Astrocyte (in vitro differentiated cells and primary cell): ENCODE measurements around the gene SMTNL2. TPM values are rescaled to one million over a fixed set of nuclear protein-coding genes. Genes with fewer than 3 reads are reported as not detected.

Experiments
- DNase-seq: peaks from one replicate; pipeline ENCODE4 v3.0.0-alpha.2; 2010; ENCODE audit warnings: low read depth
- FAIRE-seq: peaks from 2 replicates; lab custom pipeline; 2011; peaks lifted over from hg19 to GRCh38; lab: Jason Lieb, UNC
- H2AFZ ChIP-seq: 2 replicates; pipeline ENCODE4 v1.6.0; 2012; ENCODE audit warnings: low read depth, low read length, inconsistent platforms
- H3K27ac ChIP-seq: 2 replicates; pipeline ENCODE4 v1.5.1; 2011; ENCODE audit warnings: low read depth, low read length, inconsistent platforms
- H3K27me3 ChIP-seq: 2 replicates; pipeline ENCODE4 v1.6.0; 2011; ENCODE audit warnings: low read length, inconsistent platforms; ENCODE audit not compliant: insufficient read depth
- H3K36me3 ChIP-seq: 2 replicates; pipeline ENCODE4 v1.5.1; 2011; ENCODE audit warnings: low read length, inconsistent platforms; ENCODE audit not compliant: insufficient read depth
- H3K4me1 ChIP-seq: 2 replicates; pipeline ENCODE4 v1.5.1; 2011; ENCODE audit warnings: low read length, inconsistent platforms; ENCODE audit not compliant: insufficient read depth
- H3K4me2 ChIP-seq: 2 replicates; pipeline ENCODE4 v1.6.0; 2012; ENCODE audit warnings: low read length, inconsistent platforms
- H3K4me3 ChIP-seq: 2 replicates; pipeline ENCODE4 v1.5.1; 2011; ENCODE audit warnings: low read depth, mild to moderate bottlenecking, low read length, inconsistent platforms; ENCODE audit not compliant: insufficient read depth
- H3K79me2 ChIP-seq: 2 replicates; pipeline ENCODE4 v1.6.0; 2012; ENCODE audit warnings: mild to moderate bottlenecking, low read length, inconsistent platforms; ENCODE audit not compliant: insufficient read depth
- H3K9ac ChIP-seq: 2 replicates; pipeline ENCODE4 v1.6.0; 2012; ENCODE audit warnings: mild to moderate bottlenecking, low read length, inconsistent platforms
- H3K9me3 ChIP-seq: 2 replicates; pipeline ENCODE4 v1.5.1; 2012; ENCODE audit warnings: low read depth, mild to moderate bottlenecking, low read length, inconsistent platforms; ENCODE audit not compliant: insufficient read depth
- H4K20me1 ChIP-seq: 2 replicates; pipeline ENCODE4 v1.6.0; 2012; ENCODE audit warnings: low read length, inconsistent platforms; ENCODE audit not compliant: insufficient read depth
- H3K27ac Mint-ChIP-seq: one replicate; pipeline ENCODE4 v1.8.0; 2021; ENCODE audit warnings: mild to moderate bottlenecking, mixed read lengths; ENCODE audit not compliant: unreplicated experiment
- H3K27me3 Mint-ChIP-seq: one replicate; pipeline ENCODE4 v1.8.0; 2021; ENCODE audit warnings: low read depth, mixed read lengths; ENCODE audit not compliant: unreplicated experiment
- H3K36me3 Mint-ChIP-seq: one replicate; pipeline ENCODE4 v1.8.0; 2021; ENCODE audit warnings: low read depth, mixed read lengths; ENCODE audit not compliant: unreplicated experiment
- H3K4me1 Mint-ChIP-seq: one replicate; pipeline ENCODE4 v1.8.0; 2021; ENCODE audit warnings: low read depth, mixed read lengths; ENCODE audit not compliant: unreplicated experiment
- H3K4me3 Mint-ChIP-seq: one replicate; pipeline ENCODE4 v1.8.0; 2021; ENCODE audit warnings: mild to moderate bottlenecking, moderate library complexity, mixed read lengths; ENCODE audit not compliant: unreplicated experiment
- H3K9me3 Mint-ChIP-seq: one replicate; pipeline ENCODE4 v1.8.0; 2021; ENCODE audit warnings: mild to moderate bottlenecking, mixed read lengths; ENCODE audit not compliant: unreplicated experiment
- EZH2 ChIP-seq: IDR thresholded peaks from 2 replicates; pipeline ENCODE4 v1.6.1; 2012; ENCODE audit warnings: mild to moderate bottlenecking, low read length, inconsistent platforms; ENCODE audit not compliant: insufficient read depth
- total RNA-seq: library from RNA; stranded (reverse); gene quantifications from 2 replicates; pipeline ENCODE4 v1.2.1, GENCODE V29; 2021
- TF ChIP-seq, protein P1 (sequence below): IDR thresholded peaks from 2 replicates; pipeline ENCODE4 v1.5.1; 2011; ENCODE audit warnings: low read depth, mild to moderate bottlenecking, inconsistent platforms, low read length, moderate library complexity; ENCODE audit not compliant: insufficient read depth

SMTNL2 gene
- total RNA-seq, 1 donor from 2014 or later, result 0.18 TPM

DNA sequence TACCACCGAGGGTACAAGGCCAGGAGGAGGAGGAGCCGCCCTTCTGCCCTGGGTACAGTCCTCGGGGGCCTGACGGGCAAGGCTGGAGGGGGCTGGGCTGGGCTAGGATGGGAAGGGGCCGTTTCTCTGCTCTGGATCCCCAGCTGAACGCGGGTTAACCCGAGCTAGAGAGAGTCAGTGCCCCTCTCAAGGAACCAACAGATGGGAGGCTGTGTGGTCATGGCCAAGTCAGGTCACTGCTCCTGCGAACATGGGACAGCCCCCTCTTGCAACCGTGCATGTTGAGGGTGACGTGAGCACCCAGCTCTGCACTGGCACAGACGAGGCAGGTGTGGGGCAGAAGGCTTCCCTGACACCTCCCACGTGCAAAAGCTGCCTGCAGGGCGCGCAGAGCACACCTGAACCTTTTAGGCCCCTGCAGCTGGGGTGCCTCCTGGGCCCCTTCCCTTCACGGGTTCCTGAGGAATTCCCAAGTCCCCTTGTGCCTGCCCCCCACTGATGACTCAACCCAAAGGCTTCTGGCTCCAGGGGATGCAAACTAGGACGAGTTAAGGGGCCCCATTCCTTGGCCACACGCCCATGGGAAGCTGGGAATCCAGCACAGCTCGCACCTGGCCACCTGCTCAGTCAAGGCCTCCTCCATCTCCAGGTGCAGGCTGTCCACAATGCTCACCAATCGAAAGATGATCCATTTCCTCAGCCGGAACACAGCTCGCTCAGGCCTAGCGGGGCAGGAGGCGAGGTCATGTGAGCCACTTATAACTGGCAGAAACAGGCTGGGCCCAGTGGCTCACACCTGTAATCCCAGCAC, 35.4 kb upstream of the SMTNL2 start:
- DNase-seq, result no peak
- no peaks in the 10 kb centered on the region for H3K27me3 Mint-ChIP-seq
- no peak overlapping the region for H3K4me3 ChIP-seq
- TF ChIP-seq EZH2, result no peak
- TF ChIP-seq, protein P1, sequence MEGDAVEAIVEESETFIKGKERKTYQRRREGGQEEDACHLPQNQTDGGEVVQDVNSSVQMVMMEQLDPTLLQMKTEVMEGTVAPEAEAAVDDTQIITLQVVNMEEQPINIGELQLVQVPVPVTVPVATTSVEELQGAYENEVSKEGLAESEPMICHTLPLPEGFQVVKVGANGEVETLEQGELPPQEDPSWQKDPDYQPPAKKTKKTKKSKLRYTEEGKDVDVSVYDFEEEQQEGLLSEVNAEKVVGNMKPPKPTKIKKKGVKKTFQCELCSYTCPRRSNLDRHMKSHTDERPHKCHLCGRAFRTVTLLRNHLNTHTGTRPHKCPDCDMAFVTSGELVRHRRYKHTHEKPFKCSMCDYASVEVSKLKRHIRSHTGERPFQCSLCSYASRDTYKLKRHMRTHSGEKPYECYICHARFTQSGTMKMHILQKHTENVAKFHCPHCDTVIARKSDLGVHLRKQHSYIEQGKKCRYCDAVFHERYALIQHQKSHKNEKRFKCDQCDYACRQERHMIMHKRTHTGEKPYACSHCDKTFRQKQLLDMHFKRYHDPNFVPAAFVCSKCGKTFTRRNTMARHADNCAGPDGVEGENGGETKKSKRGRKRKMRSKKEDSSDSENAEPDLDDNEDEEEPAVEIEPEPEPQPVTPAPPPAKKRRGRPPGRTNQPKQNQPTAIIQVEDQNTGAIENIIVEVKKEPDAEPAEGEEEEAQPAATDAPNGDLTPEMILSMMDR, result no peak
- peaks cover 6% of the 10 kb centered on the region for H3K4me1 Mint-ChIP-seq
- H3K36me3 Mint-ChIP-seq, result peaks cover 14% of the 10 kb centered on the region
- no peaks in the 10 kb centered on the region for H3K27me3 ChIP-seq
- H3K4me1 ChIP-seq, result peaks cover 10% of the 10 kb centered on the region
- peaks cover 23% of the 10 kb centered on the region for H3K79me2 ChIP-seq
- peaks cover 24% of the 10 kb centered on the region for H3K36me3 ChIP-seq
- H3K9me3 ChIP-seq, result no peaks in the 10 kb centered on the region
- no peak overlapping the region for H3K27ac Mint-ChIP-seq
- H3K9me3 Mint-ChIP-seq, result no peaks in the 10 kb centered on the region
- H2AFZ ChIP-seq, result no peak overlapping the region
- H3K27ac ChIP-seq, result no peak overlapping the region
- H3K9ac ChIP-seq, result no peak overlapping the region
- no peak overlapping the region for H3K4me2 ChIP-seq
- no peak for FAIRE-seq
- no peak overlapping the region for H3K4me3 Mint-ChIP-seq
- H4K20me1 ChIP-seq, result peaks cover 52% of the 10 kb centered on the region

DNA sequence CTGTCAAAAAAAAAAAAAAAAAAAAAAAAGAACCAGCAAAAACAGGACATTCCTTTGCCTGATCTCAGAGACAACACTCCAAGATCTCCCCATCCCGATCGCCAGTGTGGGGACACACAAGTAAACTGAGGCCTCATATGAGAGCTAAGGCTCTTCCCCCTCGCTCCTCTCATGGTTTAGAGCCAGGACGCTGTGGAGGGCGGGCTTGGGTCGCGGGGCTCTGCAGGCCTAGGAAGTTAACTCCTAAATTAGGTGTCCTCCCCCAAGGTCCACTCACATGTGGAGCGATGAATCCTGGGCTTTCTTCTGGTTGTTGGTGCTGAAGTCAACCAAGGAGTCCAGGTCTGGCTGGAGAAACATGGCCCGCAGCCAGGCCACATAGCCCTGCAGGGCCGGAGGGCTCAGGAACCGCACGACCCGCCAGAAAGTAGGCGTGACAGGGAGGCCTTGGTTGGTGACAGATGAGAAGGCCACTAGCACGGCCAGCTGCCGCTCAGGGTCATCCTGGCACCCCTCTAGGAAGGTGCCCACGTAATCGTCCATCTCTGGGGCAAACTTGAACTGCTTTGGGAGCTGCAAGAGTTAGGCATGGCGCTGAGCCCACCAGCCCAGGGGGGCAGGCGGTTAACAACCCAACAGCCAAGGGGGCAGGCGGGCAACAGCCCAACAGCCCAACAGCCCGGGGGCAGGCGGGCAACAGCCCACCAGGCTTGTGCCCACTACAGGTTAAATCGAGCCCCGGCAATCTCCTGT, 34.4 kb upstream of the SMTNL2 start:
- Histone ChIP-seq H3K9me3 (no peaks in the 10 kb centered on the region), H3K9ac (no peak overlapping the region), H3K27ac (no peak overlapping the region), H3K4me1 (peaks cover 15% of the 10 kb centered on the region), H3K79me2 (peaks cover 33% of the 10 kb centered on the region), H4K20me1 (peaks cover 58% of the 10 kb centered on the region), H3K27me3 (no peaks in the 10 kb centered on the region), H2AFZ (no peak overlapping the region), H3K4me2 (no peak overlapping the region), H3K4me3 (no peak overlapping the region), H3K36me3 (peaks cover 24% of the 10 kb centered on the region)
- Mint-ChIP-seq H3K4me1 (peaks cover 7% of the 10 kb centered on the region), H3K36me3 (peaks cover 14% of the 10 kb centered on the region), H3K27ac (no peak overlapping the region), H3K9me3 (no peaks in the 10 kb centered on the region), H3K4me3 (no peak overlapping the region), H3K27me3 (no peaks in the 10 kb centered on the region)
- no peak for DNase-seq
- no peak for FAIRE-seq
- TF ChIP-seq, protein P1, result no peak
- TF ChIP-seq EZH2, result no peak
